CD8-positive, alpha-beta memory T cell (primary cell): ENCODE measurements around the gene KAZN. TPM values are rescaled to one million over a fixed set of nuclear protein-coding genes. Genes with fewer than 3 reads are reported as not detected.

Source experiments
- CTCF ChIA-PET: fragments of 350-600 bp; sonication (Branson Sonifier 250); formaldehyde crosslinking; loops from one replicate; lab custom pipeline; 2021; ENCODE audit warnings: antibody characterized with exemption; lab: Charles Lee
- POLR2A ChIA-PET: fragments of 350-600 bp; sonication (Branson Sonifier 250); formaldehyde crosslinking; loops from one replicate; lab custom pipeline; 2021; ENCODE audit warnings: antibody characterized with exemption; lab: Charles Lee
- DNase-seq, 5 donors: peaks; one replicate each; pipeline versions ENCODE4 v3.0.0 to v3.0.0-alpha.2; 2020 to 2022; ENCODE audit warnings: mixed read lengths in 1 of 5
- H3K27ac ChIP-seq: one replicate; pipeline ENCODE4 v1.7.0; 2013; ENCODE audit warnings: low read depth, mild to moderate bottlenecking, low read length, moderate library complexity
- H3K27me3 ChIP-seq: 2 replicates; pipeline ENCODE4 v1.7.0; 2013; ENCODE audit warnings: low read length, mild to moderate bottlenecking; ENCODE audit not compliant: insufficient read depth, poor library complexity, severe bottlenecking
- H3K36me3 ChIP-seq: 2 replicates; pipeline ENCODE4 v1.7.0; 2013; ENCODE audit warnings: mild to moderate bottlenecking, low read length, moderate library complexity; ENCODE audit not compliant: insufficient read depth
- H3K4me1 ChIP-seq: 2 replicates; pipeline ENCODE4 v1.7.0; 2013; ENCODE audit warnings: mild to moderate bottlenecking, low read length, moderate library complexity; ENCODE audit not compliant: insufficient read depth
- H3K4me3 ChIP-seq: 2 replicates; pipeline ENCODE4 v1.7.0; 2013; ENCODE audit warnings: mild to moderate bottlenecking, low read length
- H3K9me3 ChIP-seq: 2 replicates; pipeline ENCODE4 v1.7.0; 2013; ENCODE audit warnings: mild to moderate bottlenecking, low read length
- H3K27ac Mint-ChIP-seq, 8 donors: one replicate each; pipeline ENCODE4 v1.8.0; 2020 to 2021; ENCODE audit warnings: mixed read lengths in 8 of 8, mild to moderate bottlenecking in 6 of 8, inconsistent platforms in 3 of 8, moderate library complexity in 3 of 8
- H3K27me3 Mint-ChIP-seq, 2 donors: one replicate each; pipeline ENCODE4 v1.8.0; 2020 to 2021; ENCODE audit warnings: mixed read lengths in 2 of 2, mild to moderate bottlenecking in 1 of 2, moderate library complexity in 1 of 2
- H3K36me3 Mint-ChIP-seq, 3 donors: one replicate each; pipeline ENCODE4 v1.8.0; 2020 to 2021; ENCODE audit warnings: mixed read lengths in 3 of 3, inconsistent platforms in 1 of 3, mild to moderate bottlenecking in 1 of 3
- H3K4me1 Mint-ChIP-seq, 3 donors: one replicate each; pipeline ENCODE4 v1.8.0; 2020 to 2021; ENCODE audit warnings: mixed read lengths in 3 of 3, inconsistent platforms in 1 of 3, mild to moderate bottlenecking in 1 of 3
- H3K4me3 Mint-ChIP-seq, 7 donors: one replicate each; pipeline ENCODE4 v1.8.0; 2020 to 2021; ENCODE audit warnings: mixed read lengths in 7 of 7, mild to moderate bottlenecking in 6 of 7, moderate library complexity in 4 of 7, inconsistent platforms in 2 of 7
- H3K9me3 Mint-ChIP-seq, 5 donors: one replicate each; pipeline ENCODE4 v1.8.0; 2020 to 2022; ENCODE audit warnings: mixed read lengths in 5 of 5, mild to moderate bottlenecking in 3 of 5, moderate library complexity in 2 of 5, inconsistent platforms in 1 of 5
- polyA plus RNA-seq: library from polyadenylated mRNA; unstranded; fragments of 300-500 nt; fragmentation: Illumina TruSeq; gene quantifications from one replicate; pipeline ENCODE4 v1.2.3, GENCODE V29; 2021
- total RNA-seq, 2 experiments: library from RNA; stranded (reverse); gene quantifications; one replicate each; pipeline ENCODE4 v1.2.3, GENCODE V29; 2021

Gene KAZN
- total and polyA plus RNA-seq, 3 experiments from 2014 or later, result 0.15 to 0.35 (median 0.18) TPM

DNA sequence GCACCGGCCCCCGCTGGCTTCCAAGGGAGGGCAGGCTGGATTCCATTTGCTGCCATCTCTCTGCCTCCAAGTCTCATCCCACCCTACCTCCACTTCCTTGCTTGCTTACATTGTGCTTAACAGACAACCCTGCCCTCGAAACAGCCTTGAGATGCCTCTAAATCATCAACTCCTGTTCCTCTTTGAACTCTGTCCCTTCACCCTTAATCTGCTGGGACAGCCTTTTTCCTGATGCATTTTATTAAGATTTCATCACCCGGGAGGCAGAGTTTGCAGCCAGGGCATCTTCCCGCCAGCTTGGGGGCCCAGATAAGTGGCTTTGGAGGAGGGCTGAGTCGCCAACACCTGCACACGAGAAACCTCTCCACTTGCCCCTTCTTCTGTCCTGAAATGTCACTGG is 192.5 kb downstream of the KAZN start:
- Mint-ChIP-seq H3K4me3 (no peak overlapping the region), H3K4me1 (no peaks in the 10 kb centered on the region), H3K9me3 (peaks cover 0 to 2% (median 0%) of the 10 kb centered on the region in 5 donors), H3K27ac (peak overlapping the region in 1 of 8 donors; percentile 88), H3K27me3 (peaks cover 0 to 3% of the 10 kb centered on the region in 2 donors), H3K36me3 (no peaks in the 10 kb centered on the region)
- H3K27me3 ChIP-seq, result no peaks in the 10 kb centered on the region
- DNase-seq, result no peak
- H3K36me3 ChIP-seq, result no peaks in the 10 kb centered on the region
- ChIA-PET CTCF (no interaction called here), POLR2A (no interaction called here)
- no peaks in the 10 kb centered on the region for H3K4me1 ChIP-seq
- no peaks in the 10 kb centered on the region for H3K9me3 ChIP-seq
- H3K4me3 ChIP-seq, result no peak overlapping the region
- H3K27ac ChIP-seq, result no peak overlapping the region

GRCh38 chr1:14791654-14792053 is 193.2 kb downstream of the KAZN start:
- H3K36me3 ChIP-seq, result no peaks in the 10 kb centered on the region
- H3K4me1 ChIP-seq, result no peaks in the 10 kb centered on the region
- no peak overlapping the region for H3K4me3 ChIP-seq
- Mint-ChIP-seq H3K9me3 (peaks cover 0 to 2% (median 0%) of the 10 kb centered on the region in 5 donors), H3K27me3 (peaks cover 0 to 3% of the 10 kb centered on the region in 2 donors), H3K4me1 (no peaks in the 10 kb centered on the region), H3K4me3 (no peak overlapping the region), H3K27ac (no peak overlapping the region), H3K36me3 (no peaks in the 10 kb centered on the region)
- no peaks in the 10 kb centered on the region for H3K27me3 ChIP-seq
- ChIA-PET POLR2A (no interaction called here), CTCF (no interaction called here)
- H3K9me3 ChIP-seq, result no peaks in the 10 kb centered on the region
- DNase-seq, result no peak
- H3K27ac ChIP-seq, result no peak overlapping the region

- Histone ChIP-seq H3K27me3 (no peaks in the 10 kb centered on the region), H3K4me3 (no peak overlapping the region), H3K36me3 (no peaks in the 10 kb centered on the region), H3K9me3 (no peaks in the 10 kb centered on the region), H3K27ac (no peak overlapping the region), H3K4me1 (no peaks in the 10 kb centered on the region)
- no peak for DNase-seq
- peaks cover 0 to 2% (median 0%) of the 10 kb centered on the region in 5 donors for H3K9me3 Mint-ChIP-seq
- H3K36me3 Mint-ChIP-seq, result no peaks in the 10 kb centered on the region
- peaks cover 0 to 3% of the 10 kb centered on the region in 2 donors for H3K27me3 Mint-ChIP-seq
- ChIA-PET CTCF (no interaction called here), POLR2A (no interaction called here)
- H3K27ac Mint-ChIP-seq, result no peak overlapping the region
- no peaks in the 10 kb centered on the region for H3K4me1 Mint-ChIP-seq
- H3K4me3 Mint-ChIP-seq, result no peak overlapping the region
Measured at GRCh38 chr1:14794136-14794768, 195.8 kb downstream of the KAZN start.

DNA sequence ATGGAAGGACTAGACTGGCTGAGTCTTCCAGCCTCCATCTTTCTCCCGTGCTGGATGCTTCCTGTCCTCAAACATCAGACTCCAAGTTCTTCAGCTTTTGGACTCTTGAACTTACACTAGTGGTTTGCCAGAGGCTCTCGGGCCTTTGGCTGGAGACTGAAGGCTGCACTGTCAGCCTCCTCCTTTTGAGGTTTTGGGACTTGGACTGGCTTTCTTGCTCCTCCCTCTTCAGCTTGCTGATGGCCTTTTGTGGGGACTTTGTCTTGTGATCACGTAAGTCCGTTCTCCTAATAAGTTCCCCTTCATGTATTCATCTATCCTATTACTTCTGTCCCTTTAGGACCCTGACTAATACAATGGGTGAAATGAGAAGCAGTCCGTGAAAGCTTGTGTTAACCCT is 196.4 kb downstream of the KAZN start:
- Mint-ChIP-seq H3K9me3 (peaks cover 0 to 2% (median 0%) of the 10 kb centered on the region in 5 donors), H3K36me3 (no peaks in the 10 kb centered on the region), H3K27me3 (peaks cover 0 to 3% of the 10 kb centered on the region in 2 donors), H3K4me3 (no peak overlapping the region), H3K4me1 (no peaks in the 10 kb centered on the region), H3K27ac (no peak overlapping the region)
- Histone ChIP-seq H3K27me3 (no peaks in the 10 kb centered on the region), H3K36me3 (no peaks in the 10 kb centered on the region), H3K4me1 (no peaks in the 10 kb centered on the region), H3K9me3 (no peaks in the 10 kb centered on the region), H3K4me3 (no peak overlapping the region), H3K27ac (no peak overlapping the region)
- ChIA-PET CTCF (no interaction called here), POLR2A (no interaction called here)
- no peak for DNase-seq

GRCh38 chr1:14795589-14795988 is 197.1 kb downstream of the KAZN start:
- no peaks in the 10 kb centered on the region for H3K4me1 Mint-ChIP-seq
- Histone ChIP-seq H3K4me1 (no peaks in the 10 kb centered on the region), H3K36me3 (no peaks in the 10 kb centered on the region), H3K27ac (no peak overlapping the region), H3K9me3 (no peaks in the 10 kb centered on the region), H3K4me3 (no peak overlapping the region), H3K27me3 (no peaks in the 10 kb centered on the region)
- ChIA-PET POLR2A (no interaction called here), CTCF (no interaction called here)
- no peaks in the 10 kb centered on the region for H3K36me3 Mint-ChIP-seq
- H3K27ac Mint-ChIP-seq, result peak overlapping the region in 1 of 8 donors; percentile 4
- H3K27me3 Mint-ChIP-seq, result peaks cover 0 to 3% of the 10 kb centered on the region in 2 donors
- peaks cover 0 to 2% (median 0%) of the 10 kb centered on the region in 5 donors for H3K9me3 Mint-ChIP-seq
- no peak overlapping the region for H3K4me3 Mint-ChIP-seq
- DNase-seq, result no peak

GRCh38 chr1:14800014-14800413 is 201.5 kb downstream of the KAZN start:
- CTCF ChIA-PET, result no interaction called here
- H3K27me3 ChIP-seq, result no peaks in the 10 kb centered on the region
- Mint-ChIP-seq H3K27me3 (peaks cover 0 to 5% of the 10 kb centered on the region in 2 donors), H3K27ac (no peak overlapping the region), H3K9me3 (peaks cover 0 to 2% (median 0%) of the 10 kb centered on the region in 5 donors), H3K4me1 (no peaks in the 10 kb centered on the region), H3K36me3 (no peaks in the 10 kb centered on the region), H3K4me3 (no peak overlapping the region)
- H3K36me3 ChIP-seq, result no peaks in the 10 kb centered on the region
- no peak overlapping the region for H3K4me3 ChIP-seq
- DNase-seq, result no peak
- no peaks in the 10 kb centered on the region for H3K9me3 ChIP-seq
- H3K27ac ChIP-seq, result no peak overlapping the region
- POLR2A ChIA-PET, result no interaction called here
- no peaks in the 10 kb centered on the region for H3K4me1 ChIP-seq

- ChIA-PET CTCF (interaction anchor here (0.5 kb wide), 1 partner anchor 24 kb away, joined by 4 read pairs; no protein-coding TSS in a partner anchor), POLR2A (no interaction called here)
- H3K36me3 Mint-ChIP-seq, result no peaks in the 10 kb centered on the region
- no peak overlapping the region for H3K4me3 Mint-ChIP-seq
- Histone ChIP-seq H3K4me1 (no peaks in the 10 kb centered on the region), H3K27ac (no peak overlapping the region), H3K27me3 (no peaks in the 10 kb centered on the region), H3K36me3 (no peaks in the 10 kb centered on the region), H3K4me3 (no peak overlapping the region), H3K9me3 (no peaks in the 10 kb centered on the region)
- no peak overlapping the region for H3K27ac Mint-ChIP-seq
- H3K9me3 Mint-ChIP-seq, result peaks cover 0 to 2% (median 0%) of the 10 kb centered on the region in 5 donors
- H3K27me3 Mint-ChIP-seq, result peaks cover 0 to 2% of the 10 kb centered on the region in 2 donors
- H3K4me1 Mint-ChIP-seq, result no peaks in the 10 kb centered on the region
- DNase-seq, result no peak
Measured at GRCh38 chr1:14800500-14801076, 202.1 kb downstream of the KAZN start.

- no peak overlapping the region for H3K4me3 Mint-ChIP-seq
- H3K36me3 ChIP-seq, result no peaks in the 10 kb centered on the region
- ChIA-PET CTCF (no interaction called here), POLR2A (no interaction called here)
- peaks cover 6% of the 10 kb centered on the region for H3K9me3 ChIP-seq
- no peak overlapping the region for H3K4me3 ChIP-seq
- H3K9me3 Mint-ChIP-seq, result peaks cover 2 to 16% (median 5%) of the 10 kb centered on the region in 5 donors
- no peaks in the 10 kb centered on the region for H3K4me1 ChIP-seq
- H3K4me1 Mint-ChIP-seq, result no peaks in the 10 kb centered on the region
- no peaks in the 10 kb centered on the region for H3K36me3 Mint-ChIP-seq
- no peak for DNase-seq
- peaks cover 0 to 5% of the 10 kb centered on the region in 2 donors for H3K27me3 Mint-ChIP-seq
- peak overlapping the region in 1 of 8 donors; percentile 65 for H3K27ac Mint-ChIP-seq
- no peak overlapping the region for H3K27ac ChIP-seq
- H3K27me3 ChIP-seq, result no peaks in the 10 kb centered on the region
Measured at GRCh38 chr1:14803002-14803789, 204.7 kb downstream of the KAZN start.
